AG10803 (cell line): ENCODE data around the gene NEK6.
A peak's percentile ranks its signal among the peaks of the same experiment; 100 is the strongest.

Source experiments
- DNase-seq: peaks from one replicate; pipeline ENCODE4 v3.0.0; 2010; ENCODE audit warnings: low read depth
- H3K4me3 ChIP-seq: 2 replicates; pipeline ENCODE4 v1.5.1; 2011; ENCODE audit warnings: mild to moderate bottlenecking, low read length, control low read depth
- CTCF ChIP-seq: conservative IDR thresholded peaks from 2 replicates; pipeline ENCODE4 v1.5.1; 2011; ENCODE audit warnings: mild to moderate bottlenecking, low read length, control low read depth, inconsistent platforms

The NEK6 gene

GRCh38 chr9:124257070-124257843 is 492 bp upstream of the NEK6 start:
- DNase-seq, result peak; percentile 38
- no peak for TF ChIP-seq CTCF
- peak overlapping the region; percentile 67 for H3K4me3 ChIP-seq

GRCh38 chr9:124258607-124259157 is 933 bp downstream of the NEK6 start:
- H3K4me3 ChIP-seq, result peak overlapping the region; percentile 87
- no peak for DNase-seq
- TF ChIP-seq CTCF, result no peak

- peak overlapping the region; percentile 87 for H3K4me3 ChIP-seq
- peak; percentile 90 for DNase-seq
- TF ChIP-seq CTCF, result no peak
Measured at GRCh38 chr9:124259158-124259808, 1.5 kb downstream of the NEK6 start.

GRCh38 chr9:124260769-124261603 is 3.2 kb downstream of the NEK6 start:
- peak; percentile 78 for DNase-seq
- peak overlapping the region; percentile 47 for H3K4me3 ChIP-seq
- no peak for TF ChIP-seq CTCF

GRCh38 chr9:124261736-124262648 is 4.2 kb downstream of the NEK6 start:
- peak overlapping the region; percentile 47 for H3K4me3 ChIP-seq
- no peak for TF ChIP-seq CTCF
- DNase-seq, result no peak

GRCh38 chr9:124262649-124262972 is 4.9 kb downstream of the NEK6 start:
- peak overlapping the region; percentile 34 for H3K4me3 ChIP-seq
- no peak for TF ChIP-seq CTCF
- DNase-seq, result no peak
